ENCODE data around the gene IKBKG.
"Not testable (repeated sequence)": the region's sequence is repeated elsewhere in the genome, so short reads cannot be mapped to it uniquely, and the experiment has no call there.

The IKBKG gene

GRCh38 chrX:154526901-154527675 is 20.3 kb upstream of the IKBKG start:
- DNase-seq = peak; percentile 65

DNA sequence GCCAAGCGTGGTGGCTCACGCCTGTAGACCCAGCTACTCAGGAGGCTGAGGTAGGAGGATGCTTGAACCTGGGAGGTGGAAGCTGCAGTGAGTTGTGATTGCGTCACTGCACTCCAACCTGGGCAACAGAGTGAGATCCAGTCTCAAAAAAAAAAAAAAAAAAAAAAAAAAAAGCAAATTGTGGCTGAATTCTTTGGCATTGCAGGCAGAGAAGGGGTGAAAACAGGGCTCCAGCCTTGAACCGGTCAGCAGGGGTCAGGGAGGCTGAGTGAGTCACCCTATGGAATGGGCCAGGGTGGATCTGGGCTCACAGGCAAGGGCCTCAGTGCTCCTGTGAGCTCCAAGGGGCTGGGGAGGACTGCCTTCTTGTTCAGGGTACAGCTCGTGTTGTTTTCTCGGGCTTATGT is 18.2 kb upstream of the IKBKG start:
- no peak for DNase-seq

DNA sequence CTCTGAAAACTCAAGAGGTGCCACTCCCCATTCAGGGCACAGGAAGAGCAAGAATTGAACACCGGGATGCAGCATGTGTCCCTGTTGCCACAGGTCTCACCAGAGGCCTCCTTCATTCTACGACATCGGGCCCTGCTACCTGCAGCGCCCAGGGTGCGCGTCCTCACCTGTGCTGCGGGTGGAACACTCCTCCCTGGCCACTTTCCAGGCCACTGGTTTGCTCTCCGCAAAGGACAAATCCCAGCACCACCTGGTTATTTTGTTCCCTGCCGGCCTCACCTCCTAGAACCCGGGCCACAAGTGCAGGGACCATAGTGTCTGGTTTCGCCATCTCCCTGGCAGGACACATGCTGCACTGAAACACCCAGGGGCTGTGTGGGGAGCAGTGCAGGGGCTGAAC is 17.1 kb upstream of the IKBKG start:
- DNase-seq = no peak

DNA sequence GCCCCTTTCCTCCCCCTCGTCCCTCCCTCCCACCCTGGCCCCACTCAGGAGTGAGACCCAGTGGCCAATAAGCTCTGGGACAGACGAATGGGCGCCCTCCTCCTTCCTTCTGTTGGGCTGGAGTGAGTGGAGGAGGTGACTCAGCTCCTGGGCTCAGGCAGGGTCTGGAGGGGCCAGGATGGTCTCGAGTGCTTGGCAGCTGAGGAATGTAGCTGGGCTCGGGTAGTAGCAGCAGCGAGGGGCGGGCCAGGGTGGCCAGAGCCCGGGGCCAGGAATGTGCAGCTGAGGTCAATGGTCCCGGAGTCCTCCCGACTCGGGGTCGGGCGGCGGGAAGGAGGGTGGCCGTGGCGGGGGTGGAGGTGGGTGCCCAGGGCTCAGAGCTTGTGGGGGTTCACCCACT is 15.8 kb upstream of the IKBKG start:
- no peak for DNase-seq

GRCh38 chrX:154532690-154533089 is 14.7 kb upstream of the IKBKG start:
- DNase-seq = no peak

GRCh38 chrX:154534526-154535322 is 12.7 kb upstream of the IKBKG start:
- peak; percentile 88 for DNase-seq

DNA sequence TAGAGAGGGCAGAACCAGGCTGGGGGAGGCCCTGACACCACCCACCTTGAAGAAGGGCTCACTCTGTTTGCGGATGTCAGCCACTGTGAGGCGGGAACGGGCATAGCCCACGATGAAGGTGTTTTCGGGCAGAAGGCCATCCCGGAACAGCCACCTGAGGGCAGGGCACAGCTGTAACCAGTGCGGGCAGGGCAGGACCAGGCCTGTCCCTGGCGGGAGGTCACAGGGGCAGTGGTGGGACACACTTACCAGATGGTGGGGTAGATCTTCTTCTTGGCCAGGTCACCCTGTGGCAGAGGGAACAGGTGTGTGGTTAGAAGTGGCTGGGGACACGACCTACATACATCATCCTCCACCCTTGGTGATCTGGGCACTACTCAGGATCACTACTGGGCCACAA is 11.5 kb upstream of the IKBKG start:
- no peak for DNase-seq

DNA sequence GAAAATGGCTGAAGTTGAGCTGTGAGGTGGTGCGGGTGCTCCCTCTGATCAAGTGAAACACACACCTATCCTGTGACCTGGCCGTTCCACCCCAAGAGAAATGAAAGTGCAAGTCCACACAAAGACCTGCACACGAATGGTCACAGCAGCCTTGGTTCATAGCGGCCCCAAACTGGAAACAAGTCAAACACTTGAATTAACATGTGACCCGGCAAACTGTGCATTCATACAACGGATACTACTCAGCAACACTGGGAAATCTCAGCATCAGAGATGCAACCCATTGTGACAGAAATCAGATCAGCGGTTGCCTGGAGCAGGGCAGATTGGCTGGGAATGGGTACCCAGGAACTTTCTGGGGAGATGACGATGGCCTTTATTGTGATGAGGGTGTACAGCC is 8.3 kb upstream of the IKBKG start:
- DNase-seq = no peak

GRCh38 chrX:154540365-154540764 is 7.1 kb upstream of the IKBKG start:
- DNase-seq = not testable (repeated sequence)

DNA sequence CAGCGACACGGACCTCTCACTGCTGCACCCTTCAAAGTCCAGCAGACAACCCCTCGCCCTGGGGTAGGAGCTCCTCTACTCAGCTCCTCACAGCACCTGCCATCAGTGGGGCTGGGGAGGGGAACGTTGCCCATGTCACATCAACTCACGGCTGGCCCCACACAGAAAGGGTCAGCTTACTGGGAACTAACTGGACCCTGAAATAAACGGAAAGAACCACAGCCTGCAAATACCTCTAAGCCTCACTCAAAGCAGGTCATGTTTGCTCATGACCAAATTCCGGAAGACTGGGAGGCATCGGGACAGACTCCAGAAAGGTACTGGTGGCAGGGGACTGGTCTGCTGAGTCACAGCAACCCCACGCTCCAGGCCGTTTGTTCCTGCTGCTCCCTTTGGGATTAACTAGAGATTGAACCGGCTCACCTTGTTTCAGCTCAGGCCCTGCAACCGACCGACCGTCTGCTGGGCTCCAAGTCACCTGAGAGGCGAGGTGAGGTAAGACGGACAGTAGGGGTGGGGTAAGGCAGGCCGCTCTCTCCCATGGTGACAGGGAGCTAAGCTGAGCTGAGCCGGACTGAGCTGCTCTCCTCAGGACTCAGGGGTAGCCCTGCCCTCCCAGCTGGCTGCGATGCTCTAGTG is 6.4 kb upstream of the IKBKG start:
- no peak for DNase-seq

- DNase-seq = no peak
These were observed 5.9 kb upstream of the IKBKG start for GRCh38 chrX:154541589-154541895.

GRCh38 chrX:154541896-154542722 is 5.3 kb upstream of the IKBKG start:
- peak; percentile 37 for DNase-seq

- DNase-seq = peak; percentile 31
These were observed 4.5 kb upstream of the IKBKG start for GRCh38 chrX:154542723-154543424.

DNA sequence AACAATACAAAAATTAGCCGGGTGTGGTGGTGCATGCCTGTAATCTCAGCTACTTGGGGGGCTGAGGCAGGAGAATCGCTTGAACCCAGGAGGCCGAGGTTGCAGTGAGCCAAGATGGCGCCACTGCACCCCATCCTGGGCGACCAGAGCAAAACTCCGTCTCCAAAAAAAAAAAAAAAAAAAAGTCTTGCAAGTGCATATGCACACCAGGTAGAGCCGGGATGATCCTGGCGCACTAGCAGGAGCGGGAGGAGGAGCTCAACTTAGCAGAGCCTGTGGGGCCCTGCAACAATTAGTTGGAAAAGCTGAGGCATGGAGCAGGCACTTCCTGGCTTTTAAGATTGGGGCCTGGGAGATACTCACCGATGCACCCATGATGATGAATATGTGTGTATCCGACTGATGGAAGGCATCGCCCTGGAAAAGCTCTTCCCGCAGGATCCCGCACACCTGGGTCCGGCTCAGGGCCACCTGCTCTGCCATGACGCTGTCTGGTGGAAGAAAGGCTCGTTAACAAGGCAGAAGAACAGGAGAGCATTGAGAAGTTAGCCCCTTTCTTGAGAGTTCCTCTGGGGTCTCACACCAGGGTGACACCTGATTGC is 1.6 kb upstream of the IKBKG start:
- no peak for DNase-seq

DNA sequence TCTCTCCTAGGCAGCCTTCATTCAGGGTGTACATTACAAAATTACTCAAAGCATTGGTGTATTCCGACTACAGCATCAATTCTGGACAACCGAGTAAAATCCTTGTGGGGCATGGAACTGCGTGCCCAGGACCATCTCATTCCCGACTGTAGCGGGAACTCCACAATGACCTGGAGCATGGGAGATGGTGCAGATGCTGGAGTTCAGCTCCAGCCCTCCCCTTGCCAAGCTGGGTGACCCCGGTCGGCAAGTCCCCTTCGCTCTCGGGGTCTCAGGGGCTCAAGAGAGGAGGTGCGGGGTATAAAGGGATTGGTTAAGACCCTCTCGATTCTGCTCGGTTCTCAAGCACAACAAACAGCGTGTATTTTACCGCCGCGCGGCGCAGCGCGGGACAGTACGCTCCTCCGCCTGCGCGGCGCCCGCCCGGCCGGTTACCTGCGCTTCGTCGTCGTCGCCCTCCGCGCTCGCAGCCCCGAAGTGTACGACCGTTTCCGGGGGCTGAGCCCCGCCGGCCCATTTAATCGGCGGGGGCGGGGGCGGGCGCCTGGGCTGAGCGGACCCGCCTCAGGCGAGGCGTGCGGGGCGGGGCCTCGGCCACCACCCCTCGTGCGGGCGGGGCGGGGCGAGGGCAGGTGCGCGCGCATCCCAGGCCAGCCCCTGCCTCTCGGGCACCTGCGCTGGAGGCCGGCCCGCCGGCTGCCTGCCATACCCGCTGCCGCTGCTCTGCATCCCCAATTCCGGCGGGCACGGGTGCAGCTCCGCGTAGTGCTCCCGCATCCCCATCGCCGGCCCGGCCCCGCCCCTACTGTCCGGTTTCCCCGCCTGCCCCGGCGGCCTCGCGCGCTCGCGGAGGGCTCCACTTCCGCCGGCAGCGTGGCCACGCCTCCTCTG is 821 bp upstream of the IKBKG start, which contains the start of gene G6PD:
TSS of gene G6PD (minus strand) at position 493 of the 891 bp plus-strand sequence. CDS start 691 bp downstream, outside the sequence.
- peak; percentile 84 for DNase-seq

DNA sequence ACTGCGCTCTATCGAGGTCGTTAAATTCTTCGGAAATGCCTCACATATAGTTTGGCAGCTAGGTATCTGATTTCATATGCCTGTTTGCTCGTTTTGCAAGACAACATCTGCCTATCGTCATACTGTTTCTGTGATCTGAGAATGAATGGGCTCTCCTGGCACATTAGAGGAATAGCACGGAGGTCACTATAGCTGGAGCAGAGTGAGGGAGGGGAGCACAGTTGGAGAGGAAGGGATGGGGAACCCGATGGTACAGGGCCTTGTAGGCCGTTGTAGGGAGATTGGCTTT is 552 bp downstream of the IKBKG start:
- DNase-seq = no peak

GRCh38 chrX:154549766-154550165 is 2.3 kb downstream of the IKBKG start:
- DNase-seq = no peak

- not testable (repeated sequence) for DNase-seq
These were observed 4.8 kb downstream of the IKBKG start for GRCh38 chrX:154552112-154552806.

DNA sequence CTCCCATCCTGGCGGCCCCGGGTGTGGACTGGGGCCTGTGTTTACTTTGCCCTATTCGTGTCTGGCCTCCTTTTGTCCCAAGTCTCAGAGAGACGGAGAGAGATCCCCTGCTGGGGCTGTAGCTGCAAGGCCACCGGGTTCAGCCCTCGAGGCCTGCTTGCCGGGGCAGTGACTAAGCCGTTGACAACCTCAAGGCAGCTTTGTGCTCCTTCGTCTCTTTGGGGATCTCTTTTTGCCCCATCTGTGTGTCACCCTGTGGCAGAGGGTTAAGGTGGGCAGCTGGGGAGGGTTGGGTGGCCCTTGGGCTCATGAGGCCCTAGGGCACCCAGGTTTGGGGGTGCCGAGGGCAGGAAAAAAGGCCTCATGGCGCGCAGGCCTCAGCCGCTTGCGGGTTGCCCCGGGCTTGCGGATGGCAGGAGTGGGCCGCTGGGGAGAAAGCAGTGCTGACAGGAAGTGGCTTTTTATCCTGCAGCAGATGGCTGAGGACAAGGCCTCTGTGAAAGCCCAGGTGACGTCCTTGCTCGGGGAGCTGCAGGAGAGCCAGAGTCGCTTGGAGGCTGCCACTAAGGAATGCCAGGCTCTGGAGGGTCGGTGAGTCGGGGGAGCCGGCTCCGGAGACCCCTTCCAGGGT is 10.8 kb downstream of the IKBKG start:
- DNase-seq = not testable (repeated sequence)

DNA sequence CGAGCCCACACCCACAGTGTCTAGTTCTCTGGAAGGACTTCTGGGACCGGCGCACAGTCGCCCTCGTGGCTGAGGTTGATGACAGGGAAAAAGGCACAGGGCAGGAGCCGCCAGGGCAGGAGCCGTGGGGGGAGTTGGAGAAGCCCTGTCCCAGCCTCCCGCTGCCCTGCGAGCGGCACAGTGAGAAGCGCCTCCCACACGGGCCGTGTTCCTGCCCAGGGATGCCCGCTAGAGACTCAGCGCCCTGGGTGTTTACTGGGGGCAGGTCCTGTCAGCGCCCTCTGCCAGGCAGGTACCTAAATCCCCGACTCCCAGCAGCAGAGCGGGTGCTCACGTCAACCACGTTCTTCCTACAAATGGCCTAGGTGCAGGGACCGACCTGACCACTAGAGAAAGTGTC is 11.5 kb downstream of the IKBKG start:
- not testable (repeated sequence) for DNase-seq
